ENCODE results near the gene PHACTR1. TPM values are rescaled to one million over a fixed set of nuclear protein-coding genes. Genes with fewer than 3 reads are reported as not detected.

Gene PHACTR1
- total RNA-seq, 2 donors from 2014 or later, result 1.3 to 4.3 TPM

- WGBS, result 70% methylated on average over 1 of the region's 1 CpG
- TF ChIP-seq POLR2A (IDR thresholded peaks at IDR 0.05) (no peak), POLR2AphosphoS5 (IDR thresholded peaks at IDR 0.05) (no peak), CTCF (IDR thresholded peaks at IDR 0.05) (no peak)
- Histone ChIP-seq H3K27ac (no peak overlapping the region), H3K4me3 (no peak overlapping the region), H3K9me3 (no peaks in the 10 kb centered on the region), H3K27me3 (replicated peaks; ENCODE audit: insufficient read depth) (no peaks in the 10 kb centered on the region), H3K36me3 (no peaks in the 10 kb centered on the region), H3K4me1 (replicated peaks) (no peaks in the 10 kb centered on the region)
- no peak for DNase-seq (ENCODE audit: low spot score)
- intact Hi-C loops (cut with DNase I), result no loop called here
These were observed 175.0 kb downstream of the PHACTR1 start for GRCh38 chr6:12891595-12891994.

- no peak overlapping the region for H3K4me3 ChIP-seq
- DNase-seq (ENCODE audit: low spot score), result no peak
These were observed 175.6 kb downstream of the PHACTR1 start for GRCh38 chr6:12892151-12892550.

GRCh38 chr6:12893036-12893435 lies 176.5 kb downstream of the PHACTR1 start:
- no peak for DNase-seq (ENCODE audit: low spot score)
- WGBS, result 88% methylated on average over 4 of the region's 4 CpGs
- intact Hi-C loops (cut with DNase I), result no loop called here
- no peak for TF ChIP-seq POLR2AphosphoS5 (IDR thresholded peaks at IDR 0.05)
- TF ChIP-seq POLR2A (IDR thresholded peaks at IDR 0.05), result no peak
- TF ChIP-seq CTCF (IDR thresholded peaks at IDR 0.05), result no peak
- Histone ChIP-seq H3K9me3 (no peaks in the 10 kb centered on the region), H3K27ac (no peak overlapping the region), H3K36me3 (no peaks in the 10 kb centered on the region), H3K27me3 (replicated peaks; ENCODE audit: insufficient read depth) (no peaks in the 10 kb centered on the region), H3K4me3 (no peak overlapping the region), H3K4me1 (replicated peaks) (no peaks in the 10 kb centered on the region)

More at GRCh38 chr6:12892151-12892550, 175.6 kb downstream of the PHACTR1 start:
- TF ChIP-seq POLR2A (IDR thresholded peaks at IDR 0.05) (no peak), POLR2AphosphoS5 (IDR thresholded peaks at IDR 0.05) (no peak), CTCF (IDR thresholded peaks at IDR 0.05) (no peak)
- Histone ChIP-seq H3K36me3 (no peaks in the 10 kb centered on the region), H3K27me3 (replicated peaks; ENCODE audit: insufficient read depth) (no peaks in the 10 kb centered on the region), H3K27ac (no peak overlapping the region), H3K4me1 (replicated peaks) (no peaks in the 10 kb centered on the region), H3K9me3 (no peaks in the 10 kb centered on the region)
- WGBS, result 44% methylated on average over 4 of the region's 4 CpGs
- intact Hi-C loops (cut with DNase I), result no loop called here

- intact Hi-C loops (cut with DNase I), result no loop called here
- WGBS, result 88% methylated on average over 3 of the region's 3 CpGs
- no peaks in the 10 kb centered on the region for H3K27me3 ChIP-seq (replicated peaks; ENCODE audit: insufficient read depth)
- TF ChIP-seq CTCF (IDR thresholded peaks at IDR 0.05), result no peak
- TF ChIP-seq POLR2AphosphoS5 (IDR thresholded peaks at IDR 0.05), result no peak
- TF ChIP-seq POLR2A (IDR thresholded peaks at IDR 0.05), result no peak
- H3K9me3 ChIP-seq, result no peaks in the 10 kb centered on the region
- DNase-seq (ENCODE audit: low spot score), result no peak
- H3K36me3 ChIP-seq, result no peaks in the 10 kb centered on the region
- no peak overlapping the region for H3K27ac ChIP-seq
- H3K4me3 ChIP-seq, result no peak overlapping the region
- H3K4me1 ChIP-seq (replicated peaks), result no peaks in the 10 kb centered on the region
These were observed 179.2 kb downstream of the PHACTR1 start for GRCh38 chr6:12895721-12896120.

GRCh38 chr6:12896208-12896733 lies 179.7 kb downstream of the PHACTR1 start:
- intact Hi-C loops (cut with DNase I), result no loop called here
- H3K27ac ChIP-seq, result no peak overlapping the region
- 36% methylated on average over 7 of the region's 7 CpGs for WGBS
- no peak for DNase-seq (ENCODE audit: low spot score)
- no peaks in the 10 kb centered on the region for H3K4me1 ChIP-seq (replicated peaks)
- H3K4me3 ChIP-seq, result no peak overlapping the region
- H3K27me3 ChIP-seq (replicated peaks; ENCODE audit: insufficient read depth), result no peaks in the 10 kb centered on the region
- H3K9me3 ChIP-seq, result no peaks in the 10 kb centered on the region
- TF ChIP-seq POLR2A (IDR thresholded peaks at IDR 0.05), result no peak
- no peak for TF ChIP-seq CTCF (IDR thresholded peaks at IDR 0.05)
- no peak for TF ChIP-seq POLR2AphosphoS5 (IDR thresholded peaks at IDR 0.05)
- no peaks in the 10 kb centered on the region for H3K36me3 ChIP-seq

All from prostate gland (tissue), 2 donors.